HG03342 (cell line): ENCODE data around the gene ANOS1.
"Not testable (repeated sequence)": the region's sequence is repeated elsewhere in the genome, so short reads cannot be mapped to it uniquely, and the experiment has no call there.

Source experiments
- ATAC-seq: cut with Tn5 transposase; IDR thresholded peaks from one replicate; pipeline ENCODE4 v1.9.1; 2021; ENCODE audit warnings: mild to moderate bottlenecking, moderate library complexity; ENCODE audit not compliant: unreplicated experiment

ANOS1 gene, protein sequence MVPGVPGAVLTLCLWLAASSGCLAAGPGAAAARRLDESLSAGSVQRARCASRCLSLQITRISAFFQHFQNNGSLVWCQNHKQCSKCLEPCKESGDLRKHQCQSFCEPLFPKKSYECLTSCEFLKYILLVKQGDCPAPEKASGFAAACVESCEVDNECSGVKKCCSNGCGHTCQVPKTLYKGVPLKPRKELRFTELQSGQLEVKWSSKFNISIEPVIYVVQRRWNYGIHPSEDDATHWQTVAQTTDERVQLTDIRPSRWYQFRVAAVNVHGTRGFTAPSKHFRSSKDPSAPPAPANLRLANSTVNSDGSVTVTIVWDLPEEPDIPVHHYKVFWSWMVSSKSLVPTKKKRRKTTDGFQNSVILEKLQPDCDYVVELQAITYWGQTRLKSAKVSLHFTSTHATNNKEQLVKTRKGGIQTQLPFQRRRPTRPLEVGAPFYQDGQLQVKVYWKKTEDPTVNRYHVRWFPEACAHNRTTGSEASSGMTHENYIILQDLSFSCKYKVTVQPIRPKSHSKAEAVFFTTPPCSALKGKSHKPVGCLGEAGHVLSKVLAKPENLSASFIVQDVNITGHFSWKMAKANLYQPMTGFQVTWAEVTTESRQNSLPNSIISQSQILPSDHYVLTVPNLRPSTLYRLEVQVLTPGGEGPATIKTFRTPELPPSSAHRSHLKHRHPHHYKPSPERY

DNA sequence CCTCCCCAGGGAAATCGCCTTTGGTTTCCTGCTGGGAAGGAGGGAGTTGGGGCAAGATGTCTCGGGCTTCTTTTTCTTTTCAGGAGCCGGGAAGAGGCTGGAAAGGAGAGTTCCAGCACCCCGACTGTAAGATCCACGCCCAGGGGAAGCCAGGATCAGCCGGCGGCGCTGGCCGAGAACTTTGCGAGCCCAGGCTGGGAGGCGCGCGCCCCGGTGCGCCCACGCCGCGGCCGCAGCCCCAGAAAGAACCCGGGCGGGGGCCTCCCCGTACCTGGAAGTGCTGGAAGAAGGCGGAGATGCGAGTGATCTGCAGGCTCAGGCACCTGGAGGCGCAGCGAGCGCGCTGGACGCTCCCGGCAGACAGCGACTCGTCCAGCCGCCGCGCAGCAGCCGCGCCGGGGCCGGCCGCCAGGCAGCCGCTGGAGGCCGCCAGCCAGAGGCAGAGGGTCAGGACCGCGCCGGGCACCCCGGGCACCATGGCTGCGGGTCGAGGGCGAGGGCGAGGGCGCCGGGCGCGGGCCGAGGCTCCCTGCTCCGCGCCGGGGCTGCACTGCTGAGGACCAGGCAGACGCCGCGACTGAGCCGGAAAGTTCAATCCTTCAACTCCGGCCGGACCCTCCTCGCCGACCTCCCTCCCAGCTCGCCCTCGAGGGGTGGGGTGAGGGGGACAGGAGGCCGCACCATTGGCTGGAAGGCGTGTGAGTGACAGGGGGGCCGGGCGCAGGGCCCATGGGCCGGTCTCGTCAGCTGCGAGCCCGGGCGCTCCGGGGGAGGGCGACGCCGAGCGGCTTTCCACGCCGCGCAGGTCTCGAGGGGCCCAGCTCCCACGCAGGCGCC lies at the start of gene ANOS1:
ANOS1 (minus strand) TSS at position 579 of the 837 bp plus-strand sequence; CDS start at position 478, 101 bp downstream.
- no peak for ATAC-seq

DNA sequence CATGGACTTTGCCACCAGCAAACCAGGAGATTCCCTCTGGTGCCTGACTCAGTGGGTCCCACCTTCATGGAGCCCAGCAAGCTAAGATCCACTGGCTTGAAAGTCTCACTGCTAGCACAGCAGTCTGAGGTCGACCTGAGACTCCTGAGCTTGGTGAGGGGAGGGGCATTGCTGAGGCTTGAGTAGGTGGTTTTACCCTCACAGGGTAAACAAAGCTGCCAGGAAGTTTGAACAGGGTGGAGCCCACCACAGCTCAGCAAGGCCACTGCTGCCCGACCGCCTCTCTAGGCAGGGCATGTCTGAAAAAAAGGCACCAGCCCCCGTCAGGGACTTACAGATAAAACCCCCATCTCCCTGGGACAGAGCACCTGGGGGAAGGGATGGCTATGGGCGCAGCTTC lies 41.2 kb upstream of the ANOS1 start:
- no peak for ATAC-seq

DNA sequence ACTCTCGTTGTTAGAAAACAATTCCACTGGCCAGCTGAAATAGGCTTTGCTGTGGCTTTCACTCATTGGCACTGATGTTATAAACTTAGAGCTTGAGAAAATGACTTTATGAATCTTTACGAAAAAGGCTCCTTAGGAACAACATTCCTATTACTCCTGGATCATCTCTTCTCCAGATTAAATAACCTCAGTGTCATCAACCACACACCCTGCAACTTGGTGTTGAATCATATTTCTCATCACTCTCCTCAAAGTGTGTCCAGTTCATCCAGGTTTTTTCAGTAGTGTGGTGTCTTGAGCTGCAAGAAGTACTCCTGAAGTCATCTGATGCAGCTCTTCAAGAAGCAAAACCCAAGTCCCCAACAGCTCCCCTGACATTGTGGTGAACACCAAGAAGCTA lies 28.1 kb upstream of the ANOS1 start:
- no peak for ATAC-seq

DNA sequence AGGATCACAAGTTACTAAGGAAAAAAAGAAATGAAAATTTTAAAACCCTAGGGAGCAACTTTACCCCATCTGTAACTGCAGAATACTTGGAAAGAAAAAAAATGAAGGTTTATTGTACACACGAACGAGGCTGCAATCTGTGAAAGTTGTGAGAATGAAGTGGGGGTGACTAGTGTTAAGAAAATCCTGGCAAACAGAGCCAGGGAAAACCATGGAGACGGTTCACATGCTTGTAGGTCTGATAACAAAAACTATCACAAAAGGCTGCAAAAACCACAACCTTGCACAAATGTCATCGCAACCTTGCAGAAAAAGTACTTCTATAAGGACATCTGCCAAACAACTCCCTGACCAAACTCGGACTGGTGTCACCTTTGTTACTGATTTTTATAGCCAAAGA lies 26.8 kb upstream of the ANOS1 start:
- not testable (repeated sequence) for ATAC-seq

DNA sequence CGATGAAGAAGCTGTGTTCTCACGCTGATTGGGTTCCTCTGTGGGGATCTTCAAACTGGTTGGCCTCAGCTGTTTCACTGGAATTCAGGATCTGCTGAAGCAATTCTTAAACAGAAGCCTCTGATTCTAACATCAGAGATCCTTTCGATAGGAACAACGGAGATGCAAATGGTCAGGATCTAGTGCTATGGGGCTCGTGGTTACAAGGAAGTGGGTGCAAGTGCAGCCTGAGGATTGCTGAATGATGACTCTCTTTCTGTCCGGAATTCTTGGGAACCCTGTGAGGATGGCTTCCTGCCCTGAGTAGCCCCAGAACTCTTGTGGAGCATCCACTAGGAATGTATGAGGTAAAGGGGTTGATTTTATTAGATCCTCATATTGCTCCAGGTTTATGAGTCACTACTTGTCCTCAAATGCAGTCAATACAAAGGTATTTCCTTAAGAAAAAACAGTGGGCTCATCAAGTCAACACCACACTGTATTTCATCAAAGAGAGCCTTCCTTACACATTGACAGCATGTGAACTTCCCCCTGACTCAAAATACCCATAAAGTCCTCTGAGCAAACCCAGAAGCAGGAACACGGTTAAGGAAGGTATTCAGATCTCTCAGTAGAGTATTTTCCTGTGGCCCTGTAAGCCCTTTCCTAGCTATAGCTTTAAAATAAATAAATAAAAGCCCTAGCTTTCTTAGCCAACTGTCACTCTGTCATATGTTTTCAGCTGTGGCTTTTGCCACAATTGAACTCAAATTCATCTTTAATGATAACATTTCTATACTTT lies 25.9 kb upstream of the ANOS1 start:
- ATAC-seq: not testable (repeated sequence)

DNA sequence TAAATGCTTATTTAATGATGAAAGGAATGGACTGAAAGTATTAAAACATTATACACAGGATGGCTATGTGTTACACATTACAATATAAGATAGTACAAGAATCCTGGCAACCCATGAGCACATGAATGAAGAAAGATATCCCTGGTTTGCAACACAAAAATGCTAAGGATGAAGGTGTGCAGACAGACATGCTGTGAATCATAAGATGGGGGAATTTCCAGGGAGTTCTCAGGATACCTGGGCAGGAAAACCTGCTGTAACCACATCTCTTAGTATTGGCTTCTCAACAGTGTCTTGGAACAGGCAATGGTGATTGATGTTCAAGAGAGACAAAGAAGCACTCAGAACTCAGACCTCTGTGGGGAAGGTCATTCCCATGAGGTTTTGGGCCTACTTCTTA lies 23.9 kb upstream of the ANOS1 start:
- no peak for ATAC-seq

DNA sequence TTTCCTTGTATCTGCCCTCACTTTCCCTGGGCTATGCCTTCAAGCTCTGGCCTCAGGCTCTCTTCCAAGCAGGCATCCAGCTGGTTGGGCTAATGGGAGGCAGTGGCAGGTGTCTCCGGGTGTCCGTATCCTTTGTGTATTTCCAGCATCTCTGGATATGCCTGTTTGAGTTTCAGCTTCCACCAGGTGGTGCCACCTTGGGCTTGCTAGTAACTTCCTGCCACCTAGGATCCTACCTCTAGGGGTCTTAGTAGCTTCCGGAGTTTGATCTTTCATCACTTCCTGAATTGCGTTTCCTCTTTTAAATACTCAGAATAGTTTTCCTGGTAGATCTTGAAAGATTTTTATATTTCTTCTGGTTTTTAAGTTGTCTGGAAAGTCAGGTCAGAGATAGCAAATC lies 23.2 kb upstream of the ANOS1 start:
- ATAC-seq: no peak

DNA sequence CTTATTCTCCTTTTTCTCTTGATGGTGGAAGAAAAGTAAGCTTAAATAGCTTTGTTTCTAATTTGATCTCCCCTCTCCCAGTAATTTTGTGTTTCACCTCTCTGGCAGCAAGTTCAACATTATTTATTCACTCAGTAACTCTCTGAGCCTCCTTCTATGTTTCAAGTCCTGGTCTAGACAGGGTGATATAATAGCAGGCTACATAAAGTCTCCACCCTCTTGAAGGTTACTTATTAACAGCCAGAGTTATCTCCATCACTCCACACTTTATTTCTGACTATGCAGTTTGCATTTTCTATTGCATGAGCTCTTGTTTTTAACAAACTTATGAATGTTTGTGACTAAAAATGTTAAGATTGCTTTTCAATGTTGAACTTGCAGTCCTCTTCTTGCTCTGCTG lies 17.8 kb upstream of the ANOS1 start:
- no peak for ATAC-seq

DNA sequence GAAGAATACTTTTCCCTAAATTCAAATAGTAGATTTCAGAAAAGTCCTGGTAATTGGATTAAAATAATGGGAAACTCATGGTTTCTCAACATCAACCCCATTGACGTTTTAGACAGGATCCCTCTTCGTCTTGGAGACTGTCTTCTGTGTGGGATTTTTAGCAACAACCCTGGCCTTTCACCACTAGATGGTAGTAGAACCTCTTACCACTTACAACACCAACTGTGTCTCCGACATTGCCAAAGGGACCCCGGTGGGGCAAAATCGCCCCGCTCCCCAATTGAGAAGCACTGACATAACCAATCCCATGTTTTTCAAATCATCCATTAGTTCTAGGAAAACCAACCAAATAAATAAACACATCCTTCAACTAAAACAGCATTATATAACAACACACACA lies 16.9 kb upstream of the ANOS1 start:
- peak; percentile 74 for ATAC-seq

DNA sequence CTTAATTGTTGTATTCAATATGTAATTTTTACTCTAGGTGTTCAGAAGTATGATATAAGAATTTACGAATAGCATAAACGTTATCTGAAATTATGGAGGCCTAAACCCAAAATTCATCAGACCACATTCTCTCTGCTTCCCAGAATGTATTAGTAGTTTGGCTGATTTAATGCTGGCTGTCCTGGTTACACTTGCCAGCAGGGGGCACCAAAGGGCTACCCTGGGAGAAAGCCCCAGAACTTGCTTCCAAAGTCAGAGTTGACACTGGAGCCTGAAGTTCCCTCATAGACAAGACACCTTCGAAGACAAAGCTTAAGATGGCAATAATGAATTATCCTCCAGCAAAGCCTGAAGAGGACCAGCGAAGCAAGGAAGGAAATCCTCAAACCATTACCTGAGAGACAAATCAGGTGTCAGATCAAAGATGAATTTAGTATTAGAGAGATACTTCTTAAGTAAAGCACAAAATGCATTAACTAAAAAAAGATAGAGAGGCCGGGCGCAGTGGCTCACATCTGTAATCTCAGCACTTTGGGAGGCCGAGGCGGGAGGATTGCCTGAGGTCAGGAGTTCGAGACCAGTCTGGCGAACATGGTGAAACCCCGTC lies 11.3 kb upstream of the ANOS1 start:
- peak; percentile 66 for ATAC-seq

DNA sequence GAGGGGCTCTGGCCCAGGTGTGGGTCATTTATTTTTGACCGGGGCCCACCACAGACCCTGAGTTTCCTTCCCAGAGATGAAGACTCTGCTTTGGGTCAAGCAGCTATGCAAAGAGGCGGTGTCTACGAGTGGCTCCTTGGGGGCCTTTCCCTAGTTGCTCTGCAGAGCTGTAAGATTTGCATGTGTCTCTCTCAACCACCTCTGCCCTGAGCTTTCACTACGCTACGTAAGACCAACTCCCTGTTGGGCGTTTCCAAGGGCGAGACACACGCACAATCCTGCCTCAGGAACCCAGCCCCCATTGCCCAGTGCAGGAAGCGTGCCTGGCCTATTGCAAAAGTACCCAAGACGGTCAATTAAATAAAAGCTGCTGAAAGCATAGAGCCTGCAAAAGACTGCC lies 10.0 kb upstream of the ANOS1 start:
- ATAC-seq: no peak

DNA sequence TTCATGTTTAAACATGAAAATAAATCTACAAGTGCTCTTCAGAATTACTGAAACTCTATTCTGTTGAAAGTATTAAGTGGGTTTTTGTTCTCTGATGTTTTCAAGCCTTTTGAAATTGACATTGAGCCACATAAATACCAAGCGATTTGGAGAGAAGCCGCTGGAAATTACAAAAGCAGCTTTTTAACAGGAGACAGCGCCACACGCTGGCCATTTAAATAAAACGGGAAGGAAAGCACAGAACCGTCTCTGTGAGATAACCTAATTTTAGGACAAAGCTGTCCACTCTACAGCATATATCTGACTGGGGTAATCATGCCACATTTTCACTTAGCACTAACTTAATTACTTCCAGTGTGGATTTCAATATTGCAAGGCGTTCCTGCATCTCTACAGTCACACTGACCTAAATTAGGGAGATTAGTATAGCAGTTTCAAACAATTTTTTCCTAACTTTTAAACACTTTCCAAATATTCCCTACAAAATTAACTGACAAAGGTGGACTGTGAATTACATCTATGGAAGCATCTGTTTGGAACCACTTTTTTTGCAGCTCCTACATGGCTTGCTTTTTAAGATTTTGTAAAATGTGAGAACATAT lies 6.8 kb upstream of the ANOS1 start:
- peak; percentile 55 for ATAC-seq

DNA sequence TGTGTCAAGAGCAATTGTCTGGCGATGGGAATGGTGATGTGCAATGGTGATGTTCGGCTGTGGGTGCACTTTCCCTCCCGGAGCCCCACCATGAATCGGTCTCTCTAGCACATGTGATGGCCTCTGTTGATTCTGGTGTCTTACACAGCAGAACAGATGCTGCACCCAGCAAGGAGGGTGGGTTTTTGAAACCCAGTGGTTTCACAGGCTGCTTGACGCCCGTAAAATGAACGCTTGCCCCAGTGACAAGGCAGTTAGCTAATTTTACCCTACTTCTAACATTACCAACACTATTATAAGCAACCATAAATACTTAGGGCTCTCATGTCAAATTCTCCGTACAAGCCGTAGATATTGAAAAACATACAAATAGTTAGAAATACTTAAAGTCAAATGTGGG lies 5.9 kb upstream of the ANOS1 start:
- no peak for ATAC-seq

DNA sequence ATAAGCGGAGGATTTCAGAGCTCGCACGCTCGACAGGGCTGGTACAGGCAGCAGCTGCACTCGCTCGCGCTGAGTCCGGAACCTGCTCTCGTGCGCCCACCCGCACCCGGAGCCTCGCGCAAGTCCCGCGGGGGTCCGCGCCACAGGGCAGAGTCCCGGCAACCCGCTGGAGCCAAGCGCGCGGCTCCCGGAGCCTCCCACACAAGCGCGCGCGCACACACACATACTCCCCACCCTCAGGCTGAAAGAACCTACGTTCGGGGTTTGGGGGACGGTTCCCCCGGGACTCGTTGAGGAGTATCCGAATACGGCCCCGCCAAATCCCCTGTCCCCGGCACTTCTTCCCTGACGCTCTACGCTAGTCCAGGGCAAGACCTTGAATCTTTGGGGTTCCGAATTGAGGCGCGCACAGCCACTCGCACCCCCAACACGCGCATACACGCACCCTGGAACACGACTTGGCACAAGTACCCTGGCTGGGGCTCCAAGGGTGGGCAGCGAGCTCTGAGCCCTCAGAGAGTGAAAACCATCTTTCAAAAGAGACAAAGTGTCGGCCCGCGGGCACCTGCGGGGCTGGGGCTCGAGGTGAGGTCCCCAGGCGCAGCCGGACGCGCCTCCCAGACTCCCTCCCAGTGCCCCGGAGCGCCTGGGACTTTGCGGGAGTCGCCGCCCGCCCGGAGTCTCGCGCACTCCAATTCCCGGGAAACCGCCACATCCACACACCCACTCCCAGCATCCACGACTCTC lies 952 bp downstream of the ANOS1 start:
- no peak for ATAC-seq

DNA sequence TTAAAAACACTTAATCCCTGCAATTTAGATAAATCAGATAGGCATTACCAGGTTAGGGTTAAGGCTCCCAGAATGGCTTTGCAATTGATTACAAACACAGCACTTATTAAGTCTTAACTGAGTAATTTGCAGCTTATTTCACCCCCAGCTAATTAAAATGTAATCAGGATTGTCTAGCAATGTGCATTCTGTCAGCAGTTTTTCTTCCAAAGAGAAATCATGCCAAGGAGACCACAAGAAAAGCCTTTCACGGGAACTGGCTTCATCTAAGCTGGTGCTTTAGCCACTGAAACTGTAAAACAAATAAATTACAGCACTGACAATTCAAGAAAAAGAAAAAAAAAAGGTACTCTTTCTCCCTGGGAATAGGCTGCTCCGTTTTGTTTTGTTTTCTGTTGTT lies 2.1 kb downstream of the ANOS1 start:
- ATAC-seq: no peak

DNA sequence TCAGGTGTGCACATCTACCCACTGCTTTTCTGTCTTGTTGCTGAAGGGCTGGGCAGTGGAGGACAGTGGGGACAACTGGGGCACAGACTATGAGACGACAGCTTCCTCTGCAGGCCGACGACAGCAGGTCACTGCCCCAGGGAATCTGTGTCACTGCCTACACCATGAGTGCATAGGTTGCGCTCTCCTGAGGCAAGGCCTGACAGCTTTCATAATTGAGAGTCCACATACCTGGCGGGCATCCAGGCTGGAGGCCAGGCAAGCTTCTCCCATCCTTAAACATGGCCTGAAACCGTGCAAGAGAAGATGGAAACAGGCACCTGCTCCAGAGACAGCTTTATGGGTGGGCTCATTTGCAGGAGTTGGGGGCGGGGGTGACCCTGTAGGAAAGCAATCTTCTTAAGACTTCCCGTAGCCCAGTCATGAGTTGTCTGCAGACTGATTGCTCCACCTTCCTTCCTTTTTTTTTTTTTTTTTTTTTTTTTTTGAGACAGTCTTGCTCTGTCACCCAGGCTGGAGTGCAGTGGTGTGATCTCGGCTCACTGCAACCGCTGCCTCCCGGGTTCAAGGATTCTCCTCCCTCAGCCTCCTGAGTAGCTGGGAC lies 2.9 kb downstream of the ANOS1 start:
- ATAC-seq: no peak

DNA sequence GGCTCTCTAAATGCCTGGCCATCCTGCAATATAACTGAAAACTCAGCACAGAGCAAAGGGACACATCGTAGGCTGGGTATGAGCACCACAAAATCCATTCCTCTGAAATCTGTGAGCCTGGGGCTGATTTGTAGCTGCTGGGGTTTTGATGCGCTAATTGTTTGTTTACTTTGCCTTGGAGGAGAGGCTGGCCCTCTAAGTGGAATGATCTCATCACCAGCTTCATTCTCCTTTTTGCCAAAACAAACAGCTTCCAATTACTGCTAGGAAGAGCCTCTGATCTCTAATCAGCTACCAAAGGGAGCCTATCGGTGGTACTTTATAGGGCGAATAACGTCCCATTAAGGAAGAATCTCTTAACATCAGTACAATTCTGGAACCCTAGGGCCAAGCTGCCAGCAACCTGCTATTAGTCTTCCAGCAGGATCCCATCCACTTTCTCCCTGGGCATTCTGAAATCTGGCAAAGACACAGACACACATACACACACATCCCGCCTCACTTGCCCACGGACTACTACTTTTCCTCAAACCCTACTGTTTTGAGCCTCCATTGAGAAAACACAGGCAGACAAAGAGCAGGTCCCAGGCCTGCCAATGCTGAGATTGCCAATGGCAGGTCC lies 5.8 kb downstream of the ANOS1 start:
- no peak for ATAC-seq

DNA sequence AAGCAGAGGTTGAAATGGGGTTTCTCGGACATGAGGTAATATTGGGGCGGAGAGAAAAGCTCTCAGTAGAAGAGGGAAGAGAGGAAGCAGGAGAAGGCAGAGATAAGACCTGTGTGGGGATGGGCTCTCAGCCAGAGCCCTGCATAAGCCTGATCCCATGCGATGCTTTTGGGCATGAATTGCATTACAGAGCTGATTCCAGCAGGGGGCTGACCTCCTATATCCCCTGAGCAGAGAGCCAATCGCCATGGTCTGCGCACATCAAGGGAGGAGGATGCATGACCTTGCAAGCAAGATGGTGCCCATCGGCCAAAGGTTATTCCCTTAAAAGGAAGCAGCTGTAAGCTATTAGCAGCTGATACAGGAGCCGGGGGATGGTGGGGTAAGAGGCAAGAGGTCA lies 7.6 kb downstream of the ANOS1 start:
- peak; percentile 57 for ATAC-seq
